PFSK-1 (cell line): ENCODE measurements around the gene RALGPS1.

Experiments used
- POLR2AphosphoS5 ChIP-seq: IDR thresholded peaks from 2 replicates; pipeline ENCODE4 v1.6.1; 2012; ENCODE audit warnings: low read depth, mild to moderate bottlenecking, control low read depth, low read length, moderate library complexity
- REST ChIP-seq, 2 experiments: IDR thresholded peaks; 2 replicates each; pipeline versions ENCODE4 v1.6.1 to v1.8.0; 2011 to 2012; ENCODE audit warnings: low read depth in 2 of 2, low read length in 2 of 2, control low read depth in 1 of 2, inconsistent platforms in 1 of 2, mild to moderate bottlenecking in 1 of 2, moderate library complexity in 1 of 2; ENCODE audit not compliant: insufficient read depth in 1 of 2
- SIN3A ChIP-seq: IDR thresholded peaks from 2 replicates; pipeline ENCODE4 v1.6.1; 2012; ENCODE audit warnings: mild to moderate bottlenecking, low read length, moderate library complexity, borderline replicate concordance; ENCODE audit not compliant: insufficient read depth
- TAF1 ChIP-seq: IDR thresholded peaks from 2 replicates; pipeline ENCODE4 v1.6.1; 2012; ENCODE audit warnings: low read length, control low read depth, borderline replicate concordance; ENCODE audit not compliant: insufficient read depth

- TF ChIP-seq REST (IDR thresholded peaks at IDR 0.05; ENCODE audit: insufficient read depth in 1 of 2, low read depth in 2 of 2, low read length in 2 of 2), result no peak
- no peak for TF ChIP-seq POLR2AphosphoS5
- TF ChIP-seq TAF1, result no peak
- no peak for TF ChIP-seq SIN3A
These were observed 200.0 kb downstream of the RALGPS1 start for GRCh38 chr9:127114606-127115005.
